ENCODE measurements around the gene SND1. TPM values are rescaled to one million over a fixed set of nuclear protein-coding genes. Genes with fewer than 3 reads are reported as not detected.

SND1 gene
- polyA plus RNA-seq, 3 donors = 46.5 to 97.3 (median 79.8) TPM

DNA sequence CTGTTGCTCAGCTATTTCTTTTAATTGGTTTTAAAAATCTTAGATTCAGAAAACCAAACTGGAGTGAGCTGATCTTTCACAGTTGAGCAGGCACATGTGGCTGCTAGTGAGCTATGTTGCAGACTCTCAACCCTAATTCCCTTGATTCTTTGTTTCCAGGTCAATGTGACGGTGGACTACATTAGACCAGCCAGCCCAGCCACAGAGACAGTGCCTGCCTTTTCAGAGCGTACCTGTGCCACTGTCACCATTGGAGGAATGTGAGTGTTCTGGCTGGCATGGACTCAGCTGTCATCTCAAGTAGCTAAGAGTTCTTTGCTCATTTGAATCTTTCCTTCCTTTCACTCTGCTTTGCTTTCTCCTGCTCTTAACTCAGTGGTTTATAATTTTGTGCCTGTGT is 192.2 kb downstream of the SND1 start:
- Histone ChIP-seq H3K9me3 (replicated peaks in 1 of 2; ENCODE audit: control insufficient read depth in 1 of 2, insufficient read depth in 1 of 2, low read length in 2 of 2) (no peaks in the 10 kb centered on the region), H3K4me1 (ENCODE audit: control insufficient read depth in 1 of 2, insufficient read depth in 2 of 2, low read length in 2 of 2) (peaks cover 16% of the 10 kb centered on the region in 2 donors), H4K20me1 (ENCODE audit: insufficient read depth, low read length) (no peaks in the 10 kb centered on the region), H2AFZ (ENCODE audit: insufficient read depth, low read depth, low read length, poor library complexity, severe bottlenecking) (no peak overlapping the region), H3K36me3 (replicated peaks in 1 of 2; ENCODE audit: control insufficient read depth in 1 of 2, insufficient read depth in 2 of 2, low read length in 2 of 2) (peaks cover 3 to 54% of the 10 kb centered on the region in 2 donors), H3K79me2 (ENCODE audit: insufficient read depth, low read length) (peaks cover 9% of the 10 kb centered on the region), H3K27ac (ENCODE audit: low read depth in 1 of 2, low read length in 2 of 2) (peak overlapping the region in 1 of 2 donors; percentile 61), H3K4me3 (replicated peaks in 1 of 3; ENCODE audit: low read depth in 2 of 3, low read length in 3 of 3) (no peak overlapping the region), H3K27me3 (ENCODE audit: control insufficient read depth in 2 of 2, insufficient read depth in 2 of 2, low read length in 2 of 2) (no peaks in the 10 kb centered on the region), H3K4me2 (replicated peaks; ENCODE audit: extremely low read depth, low read length, poor library complexity, severe bottlenecking) (no peak overlapping the region), H3K9ac (ENCODE audit: insufficient read depth, low read length, poor library complexity, severe bottlenecking) (no peak overlapping the region)
- WGBS (ENCODE audit: insufficient coverage) = 100% methylated on average over 1 of the region's 2 CpGs
- TF ChIP-seq, protein P1, sequence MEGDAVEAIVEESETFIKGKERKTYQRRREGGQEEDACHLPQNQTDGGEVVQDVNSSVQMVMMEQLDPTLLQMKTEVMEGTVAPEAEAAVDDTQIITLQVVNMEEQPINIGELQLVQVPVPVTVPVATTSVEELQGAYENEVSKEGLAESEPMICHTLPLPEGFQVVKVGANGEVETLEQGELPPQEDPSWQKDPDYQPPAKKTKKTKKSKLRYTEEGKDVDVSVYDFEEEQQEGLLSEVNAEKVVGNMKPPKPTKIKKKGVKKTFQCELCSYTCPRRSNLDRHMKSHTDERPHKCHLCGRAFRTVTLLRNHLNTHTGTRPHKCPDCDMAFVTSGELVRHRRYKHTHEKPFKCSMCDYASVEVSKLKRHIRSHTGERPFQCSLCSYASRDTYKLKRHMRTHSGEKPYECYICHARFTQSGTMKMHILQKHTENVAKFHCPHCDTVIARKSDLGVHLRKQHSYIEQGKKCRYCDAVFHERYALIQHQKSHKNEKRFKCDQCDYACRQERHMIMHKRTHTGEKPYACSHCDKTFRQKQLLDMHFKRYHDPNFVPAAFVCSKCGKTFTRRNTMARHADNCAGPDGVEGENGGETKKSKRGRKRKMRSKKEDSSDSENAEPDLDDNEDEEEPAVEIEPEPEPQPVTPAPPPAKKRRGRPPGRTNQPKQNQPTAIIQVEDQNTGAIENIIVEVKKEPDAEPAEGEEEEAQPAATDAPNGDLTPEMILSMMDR (IDR thresholded peaks at IDR 0.05) = no peak
- peaks cover 28 to 43% of the 10 kb centered on the region in 2 donors for H3K36me3 Mint-ChIP-seq
- H3K4me1 Mint-ChIP-seq = peaks cover 17% of the 10 kb centered on the region
- intact Hi-C loops (cut with micrococcal nuclease) = no loop called here
- no peaks in the 10 kb centered on the region for H3K9me3 Mint-ChIP-seq
- H3K4me3 Mint-ChIP-seq = no peak overlapping the region
- DNase-seq = no peak
- no peaks in the 10 kb centered on the region for H3K27me3 Mint-ChIP-seq (ENCODE audit: low read depth in 3 of 3)
- peak overlapping the region in 1 of 7 donors; percentile 72 for H3K27ac Mint-ChIP-seq

DNA sequence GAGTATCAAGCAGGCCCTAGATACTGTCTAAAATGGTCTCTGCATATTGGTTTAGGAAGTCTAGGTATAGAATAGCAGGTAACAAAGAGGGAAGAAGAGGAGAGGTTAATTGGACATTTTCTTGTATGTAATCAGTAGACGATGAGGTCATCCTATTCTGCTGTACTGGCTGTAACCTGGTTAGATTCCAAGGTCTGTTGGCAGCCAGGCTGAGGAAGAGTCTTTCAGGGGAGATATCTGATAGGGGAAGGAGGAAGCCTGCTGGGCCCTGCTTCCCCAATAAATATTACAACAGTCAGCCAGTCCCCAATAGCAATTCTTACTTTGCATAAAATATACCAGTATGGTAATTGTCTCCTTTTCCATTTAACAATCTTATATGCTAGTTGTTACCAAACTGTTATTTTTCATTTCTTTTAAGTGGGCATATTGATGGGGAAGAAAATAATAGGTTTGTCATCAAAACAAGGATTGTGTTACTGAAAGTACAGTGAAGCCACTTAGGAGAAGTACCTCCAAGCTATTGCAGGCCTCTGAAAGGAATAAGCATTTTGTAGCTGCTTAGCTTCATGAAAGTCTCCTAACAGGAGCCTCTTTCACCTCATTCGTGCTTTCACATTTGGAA is 192.8 kb downstream of the SND1 start:
- no peaks in the 10 kb centered on the region for H3K27me3 Mint-ChIP-seq (ENCODE audit: low read depth in 3 of 3)
- H3K36me3 ChIP-seq (replicated peaks in 1 of 2; ENCODE audit: control insufficient read depth in 1 of 2, insufficient read depth in 2 of 2, low read length in 2 of 2) = peaks cover 5 to 61% of the 10 kb centered on the region in 2 donors
- peaks cover 17% of the 10 kb centered on the region for H3K4me1 Mint-ChIP-seq
- peak in 2 of 3 donors; percentile 2 to 12 for DNase-seq
- WGBS (ENCODE audit: insufficient coverage) = no CpG with 5 or more reads among the region's 2 CpGs
- H3K27me3 ChIP-seq (ENCODE audit: control insufficient read depth in 2 of 2, insufficient read depth in 2 of 2, low read length in 2 of 2) = no peaks in the 10 kb centered on the region
- H3K9me3 Mint-ChIP-seq = no peaks in the 10 kb centered on the region
- H3K4me3 Mint-ChIP-seq = no peak overlapping the region
- H3K79me2 ChIP-seq (ENCODE audit: insufficient read depth, low read length) = peaks cover 4% of the 10 kb centered on the region
- intact Hi-C loops (cut with micrococcal nuclease) = no loop called here
- H3K9ac ChIP-seq (ENCODE audit: insufficient read depth, low read length, poor library complexity, severe bottlenecking) = no peak overlapping the region
- H3K27ac ChIP-seq (ENCODE audit: low read depth in 1 of 2, low read length in 2 of 2) = peak overlapping the region in 1 of 2 donors; percentile 61
- H3K4me3 ChIP-seq (replicated peaks in 1 of 3; ENCODE audit: low read depth in 2 of 3, low read length in 3 of 3) = no peak overlapping the region
- H3K27ac Mint-ChIP-seq = peak overlapping the region in 3 of 7 donors; percentile 15 to 84 (median 72)
- no peaks in the 10 kb centered on the region for H4K20me1 ChIP-seq (ENCODE audit: insufficient read depth, low read length)
- H3K4me2 ChIP-seq (replicated peaks; ENCODE audit: extremely low read depth, low read length, poor library complexity, severe bottlenecking) = no peak overlapping the region
- peaks cover 16% of the 10 kb centered on the region in 2 donors for H3K4me1 ChIP-seq (ENCODE audit: control insufficient read depth in 1 of 2, insufficient read depth in 2 of 2, low read length in 2 of 2)
- H3K9me3 ChIP-seq (replicated peaks in 1 of 2; ENCODE audit: control insufficient read depth in 1 of 2, insufficient read depth in 1 of 2, low read length in 2 of 2) = no peaks in the 10 kb centered on the region
- H3K36me3 Mint-ChIP-seq = peaks cover 35 to 49% of the 10 kb centered on the region in 2 donors
- TF ChIP-seq, protein P1 (IDR thresholded peaks at IDR 0.05) = no peak
- H2AFZ ChIP-seq (ENCODE audit: insufficient read depth, low read depth, low read length, poor library complexity, severe bottlenecking) = no peak overlapping the region

Data from CD14-positive monocyte (primary cell).